Measurements from ENCODE around the gene NELFE. TPM values are rescaled to one million over a fixed set of nuclear protein-coding genes. Genes with fewer than 3 reads are reported as not detected.

NELFE gene
- total RNA-seq, 1 experiment from 2014 or later, result 228 TPM

DNA sequence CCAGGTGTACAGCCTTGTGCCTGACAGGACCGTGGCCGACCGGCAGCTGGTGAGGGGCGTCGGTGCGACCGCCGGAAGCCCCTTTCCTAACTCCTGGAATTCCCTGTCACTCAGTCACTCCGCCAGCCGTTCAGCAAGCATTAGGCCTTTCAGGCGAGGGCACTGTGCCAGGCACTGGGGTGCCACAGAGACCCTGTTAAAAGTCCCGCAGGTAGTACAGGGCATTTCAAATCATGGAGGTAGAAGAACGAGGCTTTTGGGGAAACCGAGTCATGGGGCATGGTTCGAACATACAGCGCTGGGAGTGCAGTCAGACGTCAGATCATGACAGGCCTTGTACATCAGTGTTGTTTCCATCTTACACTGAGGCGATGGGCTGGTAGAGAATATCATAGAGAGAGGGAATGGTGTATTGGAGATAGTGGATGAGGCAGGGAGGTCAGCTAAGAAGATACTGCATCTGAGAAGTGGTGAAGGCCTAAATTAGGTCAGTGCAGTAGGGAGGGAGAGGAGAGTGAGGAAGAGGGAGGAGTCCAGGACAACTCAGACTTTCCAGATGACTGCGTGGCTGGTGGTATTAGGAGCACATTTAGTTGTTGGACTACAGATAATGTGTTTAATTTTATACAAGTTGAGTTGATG is 14.1 kb upstream of the NELFE start:
- DNase-seq (ENCODE audit: low read depth), result peak; percentile 70

DNA sequence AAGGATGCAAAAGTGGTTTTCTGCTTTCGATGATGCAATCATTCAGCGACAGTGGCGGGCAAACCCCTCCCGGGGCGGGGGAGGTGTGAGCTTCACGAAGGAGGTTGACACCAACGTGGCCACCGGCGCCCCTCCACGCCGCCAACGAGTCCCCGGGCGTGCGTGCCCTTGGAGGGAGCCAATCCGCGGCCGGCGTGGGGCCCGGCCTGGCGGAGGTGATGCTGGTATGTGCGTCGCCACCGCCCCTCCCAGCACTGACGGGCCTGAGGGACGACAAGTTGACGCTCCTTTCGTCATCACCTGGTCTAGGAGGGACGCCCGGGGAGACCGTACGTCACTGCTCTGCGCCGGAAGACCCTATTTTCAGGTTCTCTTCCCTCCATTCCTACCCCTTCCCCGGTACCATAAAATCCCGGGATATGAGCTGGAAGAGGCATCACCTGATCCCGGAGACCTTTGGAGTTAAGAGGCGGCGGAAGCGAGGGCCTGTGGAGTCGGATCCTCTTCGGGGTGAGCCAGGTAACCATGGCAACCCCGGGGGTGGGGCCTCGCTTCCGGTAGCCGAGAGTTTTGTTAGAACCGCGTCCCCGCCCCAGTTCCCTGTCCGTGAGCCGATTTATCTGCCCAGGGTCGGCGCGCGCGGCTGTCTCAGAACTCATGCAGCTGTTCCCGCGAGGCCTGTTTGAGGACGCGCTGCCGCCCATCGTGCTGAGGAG is 13.4 kb upstream of the NELFE start, which contains the start of gene DXO:
Gene DXO (minus strand): TSS at position 146 of the 716 bp plus-strand sequence. CDS start 463 bp downstream, outside the sequence.
- peak; percentile 100 for DNase-seq (ENCODE audit: low read depth)

DNA sequence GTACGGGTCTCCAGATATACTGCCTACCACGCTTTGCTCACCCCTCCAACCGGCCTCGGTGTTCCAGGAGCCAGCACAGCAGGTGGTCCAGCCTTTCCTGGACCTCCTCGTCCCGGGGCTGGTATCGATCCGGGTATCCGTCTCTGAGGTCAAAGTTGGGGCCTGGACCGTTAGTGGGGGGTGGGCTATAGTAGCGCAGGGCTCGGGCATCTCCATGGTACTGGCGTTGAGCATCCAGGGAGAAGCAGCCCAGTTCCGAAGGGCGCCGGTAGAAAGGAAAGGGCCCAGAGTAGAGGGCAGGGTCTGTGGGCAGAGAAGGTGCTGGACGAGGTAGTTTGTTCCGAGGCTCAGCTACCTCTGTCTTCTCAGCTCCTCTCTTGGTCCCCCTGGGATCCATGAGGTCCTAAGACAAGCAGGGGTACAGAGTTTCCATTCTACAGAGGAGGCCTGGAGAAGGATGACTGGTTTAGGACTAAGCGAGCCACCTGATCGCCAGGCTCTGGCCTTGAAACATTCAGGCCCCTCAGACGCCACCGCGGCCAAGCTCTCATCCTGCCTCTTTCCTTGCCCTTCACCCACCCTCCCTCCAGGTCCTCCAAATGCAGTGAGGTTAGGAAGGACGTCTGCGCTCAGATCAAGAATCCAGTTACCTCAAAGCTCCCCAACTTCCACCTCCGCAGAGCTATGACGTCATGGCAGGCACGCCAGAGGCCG is 12.7 kb upstream of the NELFE start:
- no peak for DNase-seq (ENCODE audit: low read depth)

DNA sequence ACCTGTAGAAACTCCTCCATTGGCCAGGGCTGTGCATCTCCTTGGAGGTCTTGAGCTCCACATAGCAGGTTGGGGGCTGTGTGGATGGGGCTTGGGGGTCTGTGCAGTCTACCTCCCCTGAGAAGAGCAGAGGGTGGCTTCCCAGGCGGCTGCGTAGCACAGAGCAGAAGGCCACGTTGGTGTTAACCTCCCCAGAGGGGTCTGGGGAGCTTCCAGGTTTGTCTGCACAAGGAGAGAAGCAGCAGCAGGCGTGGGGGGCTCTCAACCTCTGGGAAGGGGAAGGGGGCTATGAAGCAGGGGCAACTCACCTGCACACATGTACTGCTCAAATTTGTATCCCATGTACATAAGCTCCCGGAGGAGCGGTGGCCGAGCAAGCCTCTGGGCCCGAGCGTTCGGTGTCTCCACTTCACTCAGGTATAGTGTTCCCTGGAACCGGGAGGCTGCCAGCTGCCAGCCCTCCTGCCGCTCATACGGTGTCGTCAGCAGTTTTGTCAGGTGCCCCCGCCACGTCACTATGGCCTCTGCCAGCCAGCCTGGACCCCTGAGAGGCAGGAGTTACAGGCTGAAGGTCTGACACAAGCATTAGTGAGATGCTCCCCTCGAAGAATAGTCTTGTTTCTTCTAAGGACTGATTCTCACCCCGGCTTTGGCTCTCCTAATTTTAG is 12.0 kb upstream of the NELFE start:
- no peak for DNase-seq (ENCODE audit: low read depth)

DNA sequence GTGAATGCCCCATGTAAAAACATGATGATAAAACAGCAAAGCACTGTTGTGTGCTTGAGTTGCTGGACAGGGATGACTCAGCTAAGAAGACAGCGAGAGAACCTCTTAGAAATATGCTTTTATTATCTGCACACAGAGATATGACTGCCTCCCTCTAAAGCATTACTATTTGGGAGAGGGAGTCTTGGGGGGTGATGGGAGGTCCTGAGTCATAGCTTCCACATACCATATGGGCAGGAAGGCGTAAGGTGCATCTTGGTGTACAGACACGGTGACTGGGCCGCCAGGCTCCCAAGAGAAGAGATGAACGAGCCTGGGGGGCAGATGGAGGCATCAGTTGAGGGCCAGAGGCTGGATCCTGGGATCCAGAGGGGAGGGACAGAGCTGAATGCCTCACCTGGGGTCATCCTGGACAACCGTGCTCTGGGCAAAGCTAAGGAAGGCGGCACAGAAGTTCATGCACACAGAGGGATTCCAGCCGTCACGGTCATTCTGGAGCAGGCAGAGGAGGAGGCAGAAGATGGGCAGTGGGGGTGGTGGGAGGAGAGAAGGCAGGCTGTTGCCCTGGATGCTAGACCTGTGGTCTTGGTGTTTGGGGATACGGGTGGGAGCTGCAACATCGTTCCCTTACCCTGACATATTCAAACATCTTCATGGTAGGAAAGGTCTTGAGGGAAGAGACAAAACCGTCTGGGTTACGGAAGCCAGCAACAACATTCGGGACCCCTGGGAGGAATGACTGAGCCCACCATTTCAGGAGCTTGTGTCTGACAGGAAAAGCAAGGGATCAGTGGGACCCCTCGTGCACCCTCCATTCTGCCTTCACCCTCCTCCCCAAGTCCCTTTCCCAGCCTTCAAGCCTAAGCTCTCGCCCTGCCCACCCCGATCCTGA is 11.2 kb upstream of the NELFE start:
- DNase-seq (ENCODE audit: low read depth), result peak; percentile 58

DNA sequence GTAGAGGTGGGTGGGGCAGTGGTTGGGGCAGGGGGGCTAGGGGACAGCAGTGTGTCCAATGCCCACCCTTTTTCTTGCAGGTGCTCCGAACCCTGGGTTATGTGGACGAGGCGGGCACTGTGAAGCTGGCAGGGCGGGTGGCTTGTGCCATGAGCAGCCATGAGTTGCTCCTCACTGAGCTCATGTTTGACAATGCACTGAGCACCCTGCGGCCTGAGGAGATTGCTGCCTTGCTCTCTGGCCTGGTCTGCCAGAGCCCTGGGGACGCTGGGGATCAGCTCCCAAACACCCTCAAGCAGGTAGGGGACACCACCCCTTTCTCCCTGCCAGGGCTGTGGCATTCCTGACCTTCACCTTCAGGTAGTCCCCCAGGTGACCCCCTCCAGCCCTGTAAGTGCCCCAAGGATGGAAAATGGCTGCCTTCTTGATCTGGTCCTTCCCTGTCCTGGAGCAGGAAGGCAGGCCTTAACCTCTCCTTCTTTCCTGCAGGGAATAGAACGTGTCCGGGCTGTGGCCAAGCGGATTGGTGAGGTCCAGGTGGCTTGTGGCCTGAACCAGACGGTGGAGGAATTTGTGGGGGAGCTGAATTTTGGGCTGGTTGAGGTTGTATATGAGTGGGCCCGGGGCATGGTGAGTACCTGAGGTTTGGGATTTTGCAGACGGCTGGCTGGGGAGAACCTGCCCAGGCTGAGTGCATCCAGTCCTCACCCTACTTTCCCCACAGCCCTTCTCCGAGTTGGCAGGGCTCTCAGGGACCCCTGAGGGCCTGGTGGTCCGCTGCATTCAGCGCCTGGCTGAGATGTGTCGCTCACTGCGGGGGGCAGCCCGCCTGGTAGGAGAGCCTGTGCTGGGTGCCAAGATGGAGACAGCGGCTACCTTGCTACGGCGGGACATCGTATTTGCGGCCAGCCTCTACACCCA is 10.3 kb upstream of the NELFE start:
- no peak for DNase-seq (ENCODE audit: low read depth)

DNA sequence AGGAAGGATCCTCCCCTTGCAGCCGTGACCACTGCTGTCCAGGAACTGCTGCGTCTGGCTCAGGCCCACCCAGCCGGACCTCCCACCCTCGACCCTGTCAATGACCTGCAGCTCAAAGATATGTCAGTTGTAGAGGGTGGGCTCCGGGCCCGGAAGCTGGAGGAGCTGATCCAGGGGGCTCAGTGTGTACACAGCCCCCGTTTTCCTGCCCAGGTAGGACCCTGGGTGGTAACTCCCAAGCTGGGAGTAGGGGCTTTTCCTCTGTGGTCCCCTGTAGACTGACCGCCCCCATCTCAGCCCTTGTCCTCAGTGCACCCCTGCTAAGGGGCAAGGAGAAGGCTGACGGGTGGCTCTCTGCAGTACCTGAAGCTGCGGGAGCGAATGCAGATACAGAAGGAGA is 9.6 kb upstream of the NELFE start:
- DNase-seq (ENCODE audit: low read depth), result no peak

DNA sequence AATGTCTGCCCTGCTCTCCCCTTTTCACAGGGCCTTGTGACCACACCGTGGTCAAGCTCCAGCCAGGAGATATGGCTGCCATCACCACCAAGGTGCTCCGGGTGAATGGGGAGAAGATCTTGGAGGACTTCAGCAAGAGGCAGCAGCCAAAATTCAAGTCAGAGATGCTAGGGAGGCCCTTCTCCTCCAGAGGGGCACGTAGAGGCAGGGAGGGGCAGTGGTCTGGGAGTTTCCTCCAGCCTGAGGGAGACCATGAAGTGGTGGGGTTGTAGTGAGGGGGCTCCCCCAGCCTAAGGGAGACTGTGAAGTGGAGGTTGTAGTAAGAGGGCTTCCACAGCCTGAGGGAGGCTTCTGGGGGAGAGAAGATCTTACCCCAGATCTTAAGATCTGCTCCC is 9.2 kb upstream of the NELFE start:
- DNase-seq (ENCODE audit: low read depth), result no peak

DNA sequence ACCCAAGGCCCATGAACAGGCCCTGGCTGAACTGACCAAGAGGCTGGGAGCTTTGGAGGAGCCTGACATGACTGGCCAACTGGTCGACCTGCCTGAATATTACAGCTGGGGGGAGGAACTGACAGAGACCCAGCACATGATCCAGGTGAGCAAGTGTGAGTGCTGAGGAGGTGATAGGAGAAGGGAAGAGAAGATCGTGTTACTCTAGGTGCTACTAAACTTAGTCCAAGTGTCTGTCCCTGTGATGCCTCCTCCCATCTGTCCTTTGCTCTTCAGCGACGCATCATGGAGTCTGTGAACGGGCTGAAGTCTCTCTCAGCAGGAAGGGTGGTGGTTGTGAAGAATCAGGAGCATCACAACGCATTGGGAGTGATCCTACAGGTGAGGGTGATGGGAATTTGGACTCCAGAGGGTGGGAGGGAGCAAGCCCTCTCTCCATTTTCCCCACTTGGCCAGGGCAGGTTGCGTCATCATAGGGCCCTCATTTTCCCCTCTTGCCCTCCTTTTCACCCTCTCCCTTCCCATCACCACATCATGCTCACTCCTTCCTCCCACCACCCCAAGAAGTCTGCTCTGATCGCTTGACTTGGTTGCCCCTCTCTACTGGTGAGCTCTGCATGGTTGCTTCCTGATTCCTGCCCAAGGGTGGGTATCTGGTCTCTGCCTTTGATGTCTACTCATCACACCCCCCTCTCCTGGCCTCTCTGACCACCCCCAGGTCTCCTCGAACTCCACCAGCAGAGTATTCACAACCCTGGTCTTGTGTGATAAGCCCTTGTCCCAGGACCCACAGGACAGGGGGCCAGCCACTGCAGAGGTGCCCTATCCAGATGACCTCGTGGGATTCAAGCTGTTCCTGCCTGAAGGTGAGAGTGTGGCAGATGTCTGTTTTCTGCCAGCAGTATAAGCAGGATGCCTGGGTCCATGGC is 8.5 kb upstream of the NELFE start:
- no peak for DNase-seq (ENCODE audit: low read depth)

DNA sequence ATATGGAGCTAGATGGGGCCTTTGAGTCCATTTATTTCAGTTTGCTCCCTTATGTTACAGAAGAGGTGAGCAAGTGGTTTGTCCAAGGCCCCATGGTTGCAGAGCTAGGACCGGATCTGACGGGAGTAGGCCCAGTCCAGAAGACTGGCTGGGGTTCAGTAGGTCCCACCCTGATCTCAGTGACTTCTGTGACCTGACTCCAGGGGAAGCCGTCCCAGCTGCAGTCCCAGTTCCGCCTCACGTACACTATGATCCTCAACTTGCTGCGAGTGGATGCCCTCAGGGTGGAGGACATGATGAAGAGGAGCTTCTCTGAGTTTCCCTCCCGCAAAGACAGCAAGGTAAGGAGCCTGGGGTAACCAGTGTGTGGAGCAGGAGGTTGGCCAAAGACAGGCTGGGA is 7.7 kb upstream of the NELFE start:
- DNase-seq (ENCODE audit: low read depth), result no peak

DNA sequence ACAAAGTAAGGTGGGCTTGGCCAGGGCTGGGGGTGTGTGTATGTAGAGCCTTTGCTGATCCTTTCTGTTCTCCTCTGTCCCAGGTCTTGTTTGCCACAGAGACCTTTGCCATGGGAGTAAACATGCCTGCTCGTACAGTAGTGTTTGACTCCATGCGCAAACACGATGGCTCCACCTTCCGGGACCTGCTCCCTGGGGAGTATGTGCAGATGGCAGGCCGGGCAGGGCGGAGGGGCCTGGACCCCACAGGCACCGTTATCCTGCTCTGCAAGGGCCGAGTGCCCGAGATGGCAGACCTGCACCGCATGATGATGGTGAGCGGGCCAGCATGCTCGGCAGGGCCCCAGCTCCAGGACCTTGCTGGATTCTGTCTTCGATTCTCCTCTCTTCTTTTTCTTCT is 6.9 kb upstream of the NELFE start:
- DNase-seq (ENCODE audit: low read depth), result no peak

DNA sequence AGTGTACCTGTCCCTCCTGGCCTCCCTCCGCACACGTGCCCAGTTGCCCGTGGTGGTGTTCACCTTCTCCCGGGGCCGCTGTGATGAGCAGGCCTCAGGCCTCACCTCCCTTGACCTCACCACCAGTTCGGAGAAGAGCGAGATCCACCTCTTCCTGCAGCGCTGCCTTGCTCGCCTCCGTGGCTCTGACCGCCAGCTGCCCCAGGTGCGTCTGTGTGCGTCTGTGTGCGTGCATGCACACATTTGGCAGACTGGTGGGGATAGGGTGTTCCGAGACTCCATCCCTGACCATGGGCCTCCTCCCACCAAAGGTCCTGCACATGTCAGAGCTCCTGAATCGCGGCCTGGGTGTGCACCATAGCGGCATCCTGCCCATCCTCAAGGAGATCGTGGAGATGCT is 5.2 kb upstream of the NELFE start:
- no peak for DNase-seq (ENCODE audit: low read depth)

DNA sequence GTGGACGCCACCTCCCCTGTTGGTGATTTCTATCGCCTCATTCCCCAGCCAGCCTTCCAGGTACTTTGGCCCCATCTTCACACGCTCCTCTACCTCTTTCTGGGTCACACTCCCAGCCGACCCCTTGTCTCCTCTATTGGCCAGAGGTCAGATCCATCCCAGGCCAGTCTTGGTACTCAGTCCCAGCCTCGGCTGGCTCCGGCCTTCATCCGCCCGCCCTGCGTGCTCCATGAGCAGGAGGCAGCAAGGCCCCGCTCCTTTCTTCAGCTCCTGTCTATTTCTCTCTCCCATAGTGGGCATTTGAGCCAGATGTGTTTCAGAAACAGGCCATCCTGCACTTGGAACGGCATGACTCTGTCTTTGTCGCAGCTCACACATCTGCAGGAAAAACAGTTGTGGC is 2.8 kb upstream of the NELFE start:
- DNase-seq (ENCODE audit: low read depth), result no peak

DNA sequence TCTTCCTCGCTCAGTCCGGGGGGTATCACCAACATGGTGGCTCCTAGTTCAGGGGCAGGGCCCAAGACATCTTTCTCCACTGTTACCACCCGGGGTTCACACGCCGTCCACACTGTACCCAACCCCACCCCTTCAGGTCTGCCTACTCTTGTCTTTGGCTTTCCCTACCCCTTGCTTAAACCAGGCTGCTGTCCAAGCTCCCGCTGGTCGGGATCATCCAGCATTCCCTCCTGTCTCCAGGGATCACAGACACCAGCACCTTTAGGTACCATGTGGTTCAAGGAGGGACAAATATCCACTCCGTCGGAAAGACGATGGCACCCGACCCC is 395 bp downstream of the NELFE start:
- DNase-seq (ENCODE audit: low read depth), result no peak

DNA sequence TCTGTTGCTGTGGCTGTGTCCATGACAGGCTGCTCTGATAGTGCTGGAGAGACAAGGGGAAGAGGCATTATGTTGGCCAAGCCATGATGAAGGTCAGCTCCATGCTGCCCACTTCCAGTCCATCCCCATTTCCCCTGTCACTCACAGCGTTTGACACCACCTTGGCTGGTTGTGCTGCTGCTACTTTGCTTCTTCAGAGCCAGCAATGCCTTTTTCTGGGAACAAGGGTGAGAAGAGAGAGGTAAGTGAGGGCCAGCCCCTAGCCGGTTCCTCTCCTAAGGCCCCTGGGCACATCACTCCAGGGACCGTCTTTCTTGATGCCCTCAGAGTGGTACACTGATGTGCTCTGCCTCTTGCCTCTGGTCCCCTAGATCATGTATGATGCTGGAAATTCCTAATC is 2.0 kb downstream of the NELFE start:
- DNase-seq (ENCODE audit: low read depth), result no peak

DNA sequence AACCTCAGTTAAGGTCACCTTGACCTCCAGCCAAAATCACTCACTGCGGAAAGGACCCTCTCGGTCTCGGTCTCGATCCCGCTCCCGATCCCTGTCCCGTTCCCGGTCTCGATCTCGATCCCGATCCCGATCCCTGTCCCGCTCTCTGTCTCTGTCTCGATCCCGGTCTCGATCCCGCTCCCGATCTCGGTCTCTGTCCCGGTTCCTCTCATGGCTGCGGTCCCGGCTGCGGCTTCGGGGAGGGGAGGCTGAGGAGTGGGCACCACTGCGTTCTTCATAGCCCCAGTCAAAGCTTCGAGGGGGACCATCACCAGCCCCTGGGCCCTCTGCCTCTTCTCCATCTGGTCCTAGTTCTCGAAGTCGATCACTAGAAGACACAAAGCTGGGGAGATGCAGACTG is 4.3 kb downstream of the NELFE start:
- no peak for DNase-seq (ENCODE audit: low read depth)

DNA sequence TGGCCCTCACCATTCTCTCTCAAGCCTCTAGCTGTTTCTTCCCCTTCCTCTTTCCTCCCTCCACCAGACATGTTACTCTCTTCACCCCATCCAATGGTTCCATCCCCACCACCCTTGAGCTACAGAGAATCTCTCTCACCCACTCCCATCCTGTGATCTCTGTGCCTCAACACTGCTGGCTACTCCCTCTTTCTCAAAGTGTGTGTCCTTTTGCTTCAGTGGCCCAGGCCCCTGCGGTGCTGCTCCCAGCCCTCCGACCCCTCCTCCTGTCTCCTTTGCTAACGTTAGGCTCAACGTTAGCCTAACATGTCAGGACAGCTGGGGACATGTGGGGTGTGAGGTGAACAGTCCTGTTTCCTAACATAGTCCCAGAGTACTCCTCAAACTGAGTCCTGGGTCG is 5.9 kb downstream of the NELFE start:
- DNase-seq (ENCODE audit: low read depth), result no peak

DNA sequence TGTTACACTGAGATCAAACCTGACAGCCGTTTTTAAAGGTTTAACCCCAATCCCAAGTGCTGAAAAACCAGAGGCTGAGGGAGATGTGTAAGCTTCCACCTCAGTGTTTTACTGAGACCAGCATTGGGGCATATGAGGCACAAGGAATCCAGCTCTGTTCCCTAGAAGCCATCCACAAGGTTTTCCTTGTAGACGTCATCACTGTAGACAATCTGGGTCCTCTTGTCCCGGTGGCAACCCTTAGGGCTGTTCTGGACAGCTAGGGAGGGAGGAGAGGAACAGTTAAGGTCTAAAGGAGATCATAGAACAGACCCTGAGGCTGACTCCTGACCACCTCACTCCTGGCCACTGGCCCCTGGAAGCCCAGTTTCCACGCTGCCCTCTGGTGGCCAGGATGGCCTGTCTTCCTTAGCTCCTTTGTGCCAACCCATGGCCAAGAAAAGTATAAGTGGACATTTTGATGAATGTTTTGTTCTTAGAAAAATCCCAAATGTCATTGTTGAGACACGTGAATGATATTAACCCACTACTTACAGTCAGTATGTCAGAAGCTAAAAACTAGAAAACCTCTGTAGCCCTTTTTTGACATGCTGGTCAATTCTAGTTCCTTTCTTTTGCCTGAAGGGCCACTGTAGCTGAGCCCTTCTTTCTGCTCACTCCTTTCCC is 6.5 kb downstream of the NELFE start:
- DNase-seq (ENCODE audit: low read depth), result peak; percentile 74

Measured in M059J (cell line).